Activated T-cell treated with anti-CD3 and anti-CD28 coated beads, Interleukin-2, amount 50 U/mL, for 1 hour (primary cell): ENCODE data around the gene OR2A1.
"Not testable (repeated sequence)": the region's sequence is repeated elsewhere in the genome, so short reads cannot be mapped to it uniquely, and the experiment has no call there.

Experiments used
- DNase-seq: peaks from one replicate; pipeline ENCODE4 v3.0.0-alpha.2; 2020

Gene OR2A1

DNA sequence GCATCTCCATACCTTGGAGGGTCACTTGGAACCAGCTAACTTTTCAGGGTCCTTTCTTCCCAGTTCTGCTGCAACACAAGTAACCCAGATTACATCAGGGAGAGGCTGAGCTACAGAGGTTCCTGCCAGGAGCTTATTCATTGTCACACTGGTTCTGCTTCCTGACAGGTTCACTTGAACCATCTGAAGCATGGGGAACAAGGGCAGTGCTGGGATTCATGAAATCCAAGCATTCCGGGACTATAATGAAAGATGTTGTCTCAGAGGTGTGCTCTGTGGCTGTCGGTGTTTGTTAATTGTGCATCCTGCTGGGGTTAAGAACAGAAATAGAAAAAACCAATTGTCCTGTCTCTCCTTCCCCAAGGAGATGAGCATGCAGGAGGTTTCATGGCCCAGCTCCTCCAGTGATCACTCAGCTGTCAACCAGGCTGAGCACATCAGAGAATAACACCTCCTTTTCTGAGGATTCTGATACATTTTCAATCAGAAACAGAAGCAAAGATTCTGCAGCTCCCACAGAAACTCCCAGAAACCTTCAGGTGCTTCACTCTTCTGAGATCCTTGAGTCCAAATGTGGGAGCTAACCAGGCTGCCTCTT is at the start of gene OR2A1:
Gene OR2A1, plus strand, starts transcription at position 548 of the 598 bp plus-strand sequence. CDS start 5,706 bp downstream, outside the sequence.
- not testable (repeated sequence) for DNase-seq

DNA sequence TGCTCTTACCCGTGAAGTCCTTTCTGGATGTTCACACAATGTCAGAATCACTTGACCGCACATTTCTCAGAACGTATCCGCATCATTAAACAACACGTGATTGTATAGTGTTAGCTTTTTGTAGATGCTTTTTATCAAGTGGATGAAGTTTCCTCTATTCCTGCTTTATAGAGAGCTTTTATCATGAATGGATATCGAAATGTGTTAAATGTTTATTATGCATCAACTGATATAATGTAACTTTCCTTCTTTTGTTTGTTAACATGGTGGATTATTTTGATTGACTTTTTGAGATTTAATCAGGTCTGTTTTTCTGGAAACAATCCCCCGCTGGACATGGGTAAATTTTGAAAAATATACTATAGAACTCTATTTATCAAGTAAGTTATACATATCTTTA is 47.5 kb upstream of the OR2A1 start, which contains the start of gene OR2A7:
Gene OR2A7, minus strand, starts transcription at position 101 of the 400 bp plus-strand sequence. CDS start 5,164 bp downstream, outside the sequence.
- DNase-seq: not testable (repeated sequence)

DNA sequence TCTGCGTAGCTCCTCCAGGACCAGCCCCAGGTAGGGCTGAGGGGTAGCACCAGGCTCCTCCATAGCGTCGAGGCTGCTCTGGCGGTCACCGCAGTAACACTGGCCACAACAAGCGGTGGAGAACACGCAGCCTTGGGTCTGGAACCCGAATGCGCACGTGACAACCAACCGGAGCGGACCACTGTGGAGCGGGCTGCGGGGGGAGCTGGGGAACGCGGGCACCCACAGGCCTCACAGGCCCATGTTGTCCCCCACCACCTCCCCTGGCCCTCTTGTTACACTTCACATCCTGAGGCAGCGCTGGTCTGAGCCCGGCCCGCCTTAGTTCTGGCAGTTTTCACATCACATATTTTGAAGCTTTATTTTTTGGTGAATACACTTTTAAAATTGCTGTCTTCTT is 43.0 kb upstream of the OR2A1 start, which contains the start of gene CTAGE8:
Gene CTAGE8, minus strand, starts transcription at position 101 of the 400 bp plus-strand sequence. Its CDS starts 38 bp downstream, at position 63.
- DNase-seq: not testable (repeated sequence)

DNA sequence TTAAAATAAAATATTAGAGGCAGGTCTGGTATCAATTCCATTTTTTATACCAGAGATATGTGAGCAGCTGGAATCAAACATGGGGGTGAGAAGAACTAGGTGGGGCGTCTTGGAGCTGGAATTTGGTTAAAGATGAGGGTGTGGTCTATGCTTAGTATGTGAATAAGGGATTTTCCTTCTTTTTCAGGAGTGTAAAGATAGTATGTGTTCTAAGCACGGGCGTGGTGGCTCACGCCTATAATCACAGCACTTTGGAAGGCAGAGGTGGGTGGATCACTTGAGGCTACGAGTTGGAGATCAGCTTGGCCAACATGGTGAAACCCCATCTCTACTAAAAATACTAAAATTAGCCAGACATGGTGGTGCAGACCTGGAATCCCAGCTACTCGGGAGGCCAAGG is 36.9 kb upstream of the OR2A1 start:
- DNase-seq: not testable (repeated sequence)

GRCh38 chr7:144280010-144280409 is 32.2 kb upstream of the OR2A1 start:
- DNase-seq: not testable (repeated sequence)

GRCh38 chr7:144281981-144282380 is 30.2 kb upstream of the OR2A1 start:
- DNase-seq: not testable (repeated sequence)

GRCh38 chr7:144282490-144282889 is 29.7 kb upstream of the OR2A1 start:
- DNase-seq: not testable (repeated sequence)

- not testable (repeated sequence) for DNase-seq
These were observed 28.5 kb upstream of the OR2A1 start for GRCh38 chr7:144283716-144284115.

DNA sequence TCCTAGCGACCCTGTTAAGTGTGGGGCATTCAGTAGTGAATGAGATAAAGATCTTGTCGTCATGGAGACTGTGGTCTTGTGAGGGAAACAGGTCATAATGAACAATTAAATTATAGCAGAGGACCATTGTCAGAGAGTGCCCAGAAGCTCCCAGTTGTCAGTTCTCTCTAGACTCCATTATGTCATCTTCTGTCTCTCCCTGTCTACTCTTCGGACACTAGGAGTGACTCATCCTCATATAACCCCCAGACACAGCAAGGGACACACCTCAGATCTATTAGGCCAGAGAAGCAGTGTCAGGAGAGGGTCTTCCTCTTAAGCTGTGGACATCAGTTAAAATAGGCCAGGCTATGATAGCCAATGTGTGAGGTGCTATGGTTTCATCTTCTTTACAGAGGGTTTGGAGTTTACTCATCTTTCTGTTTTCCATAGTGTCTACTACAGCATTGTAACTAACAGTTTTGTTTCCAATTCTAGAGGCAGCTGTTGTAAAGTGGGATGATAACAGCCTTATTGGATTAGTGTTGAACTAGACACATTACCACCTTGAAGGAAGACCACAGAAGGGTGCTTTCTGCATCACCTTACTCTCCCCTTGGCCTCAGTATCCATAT is 24.9 kb upstream of the OR2A1 start:
- not testable (repeated sequence) for DNase-seq

DNA sequence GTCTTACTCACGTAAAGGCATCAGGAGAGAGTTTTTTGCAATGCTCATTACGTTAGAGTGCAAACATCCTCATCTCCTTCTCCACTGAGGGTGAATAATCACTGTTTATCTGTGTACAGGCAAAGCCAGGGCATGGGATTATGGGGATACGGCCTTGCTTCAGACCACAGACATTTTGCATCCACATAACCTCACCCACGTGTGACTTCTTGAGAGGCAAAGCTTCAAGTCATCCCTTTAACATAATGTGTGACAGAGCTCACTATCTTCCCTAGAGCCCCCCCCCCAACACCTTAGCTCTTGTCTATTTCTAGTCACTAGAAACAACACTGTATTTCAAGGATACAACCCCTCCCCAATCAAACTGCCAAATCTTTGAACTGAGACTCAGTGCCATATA is 20.6 kb upstream of the OR2A1 start:
- not testable (repeated sequence) for DNase-seq

GRCh38 chr7:144292384-144293161 is 19.6 kb upstream of the OR2A1 start:
- DNase-seq: peak; percentile 13

DNA sequence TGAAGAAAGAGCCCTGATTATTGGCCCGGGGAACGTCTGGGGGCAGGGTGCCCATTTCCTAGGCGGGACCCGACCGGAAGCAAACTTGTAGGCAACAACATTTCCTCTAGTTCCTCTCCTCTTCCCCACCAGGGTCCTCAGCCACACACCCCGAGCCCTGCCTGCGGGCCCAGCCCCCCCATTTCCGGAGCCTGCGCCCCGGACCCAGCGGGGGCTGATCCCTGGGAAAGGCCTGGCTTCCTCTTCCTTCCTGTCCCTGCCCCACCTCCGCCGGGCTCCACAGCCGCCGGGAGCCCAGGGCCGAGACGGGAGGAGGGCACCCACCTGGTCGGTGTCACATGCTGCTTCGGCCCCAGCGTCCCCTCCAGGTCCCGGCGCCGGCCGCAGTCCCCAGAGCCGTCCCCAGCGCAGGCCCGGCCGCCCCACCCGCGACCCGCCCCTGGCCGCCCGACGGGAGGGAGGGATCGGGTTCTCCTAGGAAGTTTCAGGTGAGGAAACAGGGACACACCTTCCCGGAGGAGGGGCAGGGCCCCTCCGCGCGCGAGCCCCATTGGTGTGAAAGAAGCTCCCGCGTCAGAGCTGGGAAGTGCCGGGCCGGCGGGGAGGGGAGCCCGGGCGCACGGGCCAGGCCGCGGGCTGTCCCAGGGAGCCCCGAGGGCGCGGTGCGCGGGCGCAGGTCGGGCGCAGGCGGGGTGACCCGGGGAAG is 18.3 kb upstream of the OR2A1 start:
- DNase-seq: not testable (repeated sequence)

GRCh38 chr7:144302578-144303303 is 9.5 kb upstream of the OR2A1 start:
- not testable (repeated sequence) for DNase-seq

- DNase-seq: not testable (repeated sequence)
These were observed 8.6 kb upstream of the OR2A1 start for GRCh38 chr7:144303607-144304006.

DNA sequence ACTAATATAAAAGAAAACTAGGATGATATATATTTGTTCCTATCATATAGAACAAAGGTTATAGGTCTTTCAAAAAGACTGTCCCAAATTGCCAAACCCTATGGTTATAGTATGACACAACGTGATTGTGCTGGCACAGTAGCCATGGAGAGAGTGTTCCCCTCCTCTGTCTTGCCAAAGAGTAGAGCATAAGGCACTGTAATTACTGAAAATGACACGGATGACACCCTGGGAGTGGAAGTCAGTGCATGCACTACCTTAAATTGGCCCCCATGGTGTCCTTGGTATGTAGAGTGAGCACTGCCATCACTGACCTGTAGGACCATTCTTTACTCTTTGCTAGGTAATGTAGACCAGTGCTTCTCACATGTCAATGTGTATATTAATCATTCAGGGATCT is 7.1 kb upstream of the OR2A1 start:
- not testable (repeated sequence) for DNase-seq

DNA sequence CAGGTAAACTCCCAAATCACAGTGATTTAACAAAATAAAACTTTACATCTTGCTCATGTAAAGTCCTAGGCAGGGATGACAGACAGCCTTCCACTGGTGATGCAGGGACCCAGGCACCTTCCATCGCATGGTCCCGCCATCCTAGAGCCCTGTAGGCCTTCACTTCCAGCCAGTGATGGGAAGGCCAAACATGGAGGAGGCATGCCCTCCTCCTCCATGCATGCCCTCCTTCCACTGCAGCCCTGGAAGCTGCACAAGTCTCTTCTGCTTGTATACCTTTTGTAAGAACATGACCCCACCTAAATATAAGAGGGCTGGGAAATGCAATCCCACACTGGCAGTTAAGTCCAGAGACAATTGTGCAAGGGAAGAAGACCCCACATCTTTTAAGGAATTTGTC is 2.5 kb upstream of the OR2A1 start:
- not testable (repeated sequence) for DNase-seq

GRCh38 chr7:144311218-144311617 is 1.0 kb upstream of the OR2A1 start:
- not testable (repeated sequence) for DNase-seq

DNA sequence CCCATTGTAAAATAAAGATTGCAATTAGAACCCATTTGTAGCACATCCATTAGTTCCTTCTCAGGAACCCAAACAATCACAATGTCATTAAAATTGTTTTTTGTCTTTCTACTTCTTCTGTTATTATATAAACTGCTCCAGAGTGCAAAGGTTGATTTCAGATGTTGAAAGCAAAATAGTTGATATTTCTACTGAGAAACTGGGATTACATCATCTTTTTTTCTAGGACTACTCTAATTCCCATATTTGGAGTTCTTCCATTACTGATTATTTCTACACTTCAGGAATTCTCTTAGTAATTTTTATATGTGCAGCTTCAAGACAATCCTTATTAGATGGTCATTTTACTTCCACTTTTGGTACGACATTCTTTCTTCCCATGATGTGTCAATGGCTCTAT is 5.3 kb downstream of the OR2A1 start:
- DNase-seq: not testable (repeated sequence)

DNA sequence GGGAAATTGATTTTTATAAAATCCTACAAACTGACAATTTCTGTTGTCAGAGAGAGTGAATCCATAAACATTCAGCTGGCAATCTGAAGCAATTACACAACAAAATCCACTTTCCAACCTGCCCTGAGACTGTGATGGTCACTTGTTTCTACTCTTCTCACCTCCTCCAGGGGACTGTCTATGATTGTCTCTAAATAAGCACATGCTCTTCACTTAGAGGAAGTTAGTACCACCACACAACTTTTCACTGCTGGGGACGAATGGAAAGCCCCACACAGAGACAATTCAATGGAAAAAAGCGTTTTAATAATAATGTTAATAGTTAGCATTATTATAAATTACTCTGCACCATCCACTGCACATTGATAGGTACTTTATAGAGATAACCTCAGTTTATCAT is 7.3 kb downstream of the OR2A1 start:
- not testable (repeated sequence) for DNase-seq

GRCh38 chr7:144321677-144322206 is 9.5 kb downstream of the OR2A1 start:
- not testable (repeated sequence) for DNase-seq

DNA sequence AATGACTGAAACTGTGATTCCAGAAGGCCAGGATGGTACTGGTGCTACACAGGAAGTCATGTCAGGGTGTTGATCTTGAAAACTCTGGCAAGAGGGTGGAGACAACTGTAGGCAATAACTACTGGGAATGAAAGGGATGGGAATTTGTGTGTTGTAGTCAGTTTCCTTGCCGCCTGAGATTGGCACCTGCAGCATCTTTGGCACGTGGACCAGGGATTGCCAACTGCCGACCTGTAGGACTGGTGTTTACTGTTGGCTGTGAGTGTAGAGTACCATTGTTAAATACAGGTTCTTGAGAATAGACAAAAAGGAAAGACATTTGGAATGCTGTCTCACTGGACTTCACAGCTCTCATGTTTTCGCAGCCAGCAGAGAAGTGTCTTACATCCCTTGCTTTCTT is 11.1 kb downstream of the OR2A1 start:
- not testable (repeated sequence) for DNase-seq

DNA sequence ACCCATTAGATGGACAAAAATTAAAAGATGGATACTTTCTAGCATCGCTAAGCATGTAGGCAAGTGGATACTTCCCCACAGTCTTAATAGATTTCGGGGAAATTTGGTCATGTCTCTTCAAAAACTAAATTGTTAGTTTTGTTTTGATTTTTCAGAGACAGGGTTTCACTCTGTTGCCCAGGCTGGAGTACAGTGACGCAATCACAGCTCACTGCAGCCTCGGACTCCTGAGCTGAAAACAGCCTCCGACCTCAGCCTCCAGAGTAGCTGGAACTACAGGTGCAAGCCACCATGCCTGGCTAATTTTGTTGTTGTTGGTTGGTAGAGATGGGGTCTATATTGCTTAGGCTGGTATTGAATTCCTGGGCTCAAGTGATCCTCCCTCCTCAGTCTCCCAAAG is 13.6 kb downstream of the OR2A1 start:
- DNase-seq: not testable (repeated sequence)
